Vagina (tissue), 2 donors: ENCODE data around the gene NTM.

ENCODE experiments used
- CTCF ChIP-seq, 3 experiments: fragments of 450-650 bp in 2 of 3; fragments of 200-600 bp in 1 of 3; sonication (generic) in 1 of 3; IDR thresholded peaks; one replicate each; pipeline ENCODE4 v1.5.1; 2017 to 2019; ENCODE audit warnings: antibody characterized with exemption in 3 of 3, mild to moderate bottlenecking in 2 of 3, moderate library complexity in 2 of 3
- POLR2A ChIP-seq, 2 donors: fragments of 450-650 bp; IDR thresholded peaks; one replicate each; pipeline ENCODE4 v1.6.1; 2017; ENCODE audit warnings: antibody characterized with exemption in 2 of 2, mild to moderate bottlenecking in 2 of 2, moderate library complexity in 2 of 2
- POLR2AphosphoS5 ChIP-seq, 2 donors: sonication (generic); formaldehyde crosslinking; IDR thresholded peaks; one replicate each; pipeline ENCODE4 v1.9.0; 2017; ENCODE audit warnings: antibody characterized with exemption in 2 of 2, mild to moderate bottlenecking in 2 of 2, low read depth in 1 of 2; ENCODE audit not compliant: insufficient read depth in 1 of 2

GRCh38 chr11:131924001-131924400, 553.6 kb downstream of the NTM start:
- TF ChIP-seq CTCF (IDR thresholded peaks at IDR 0.05) (no peak), POLR2AphosphoS5 (IDR thresholded peaks at IDR 0.05; ENCODE audit: insufficient read depth in 1 of 2, low read depth in 1 of 2) (no peak), POLR2A (IDR thresholded peaks at IDR 0.05) (no peak)
